ENCODE measurements around the gene METTL26. TPM values are rescaled to one million over a fixed set of nuclear protein-coding genes. Genes with fewer than 3 reads are reported as not detected.
A peak's percentile ranks its signal among the peaks of the same experiment; 100 is the strongest.

The METTL26 gene
- total RNA-seq, 1 donor from 2014 or later: 74.0 TPM

GRCh38 chr16:638034-638543 lies 2.0 kb upstream of the METTL26 start:
- no peak for DNase-seq (ENCODE audit: low read depth in 2 of 2)

DNA sequence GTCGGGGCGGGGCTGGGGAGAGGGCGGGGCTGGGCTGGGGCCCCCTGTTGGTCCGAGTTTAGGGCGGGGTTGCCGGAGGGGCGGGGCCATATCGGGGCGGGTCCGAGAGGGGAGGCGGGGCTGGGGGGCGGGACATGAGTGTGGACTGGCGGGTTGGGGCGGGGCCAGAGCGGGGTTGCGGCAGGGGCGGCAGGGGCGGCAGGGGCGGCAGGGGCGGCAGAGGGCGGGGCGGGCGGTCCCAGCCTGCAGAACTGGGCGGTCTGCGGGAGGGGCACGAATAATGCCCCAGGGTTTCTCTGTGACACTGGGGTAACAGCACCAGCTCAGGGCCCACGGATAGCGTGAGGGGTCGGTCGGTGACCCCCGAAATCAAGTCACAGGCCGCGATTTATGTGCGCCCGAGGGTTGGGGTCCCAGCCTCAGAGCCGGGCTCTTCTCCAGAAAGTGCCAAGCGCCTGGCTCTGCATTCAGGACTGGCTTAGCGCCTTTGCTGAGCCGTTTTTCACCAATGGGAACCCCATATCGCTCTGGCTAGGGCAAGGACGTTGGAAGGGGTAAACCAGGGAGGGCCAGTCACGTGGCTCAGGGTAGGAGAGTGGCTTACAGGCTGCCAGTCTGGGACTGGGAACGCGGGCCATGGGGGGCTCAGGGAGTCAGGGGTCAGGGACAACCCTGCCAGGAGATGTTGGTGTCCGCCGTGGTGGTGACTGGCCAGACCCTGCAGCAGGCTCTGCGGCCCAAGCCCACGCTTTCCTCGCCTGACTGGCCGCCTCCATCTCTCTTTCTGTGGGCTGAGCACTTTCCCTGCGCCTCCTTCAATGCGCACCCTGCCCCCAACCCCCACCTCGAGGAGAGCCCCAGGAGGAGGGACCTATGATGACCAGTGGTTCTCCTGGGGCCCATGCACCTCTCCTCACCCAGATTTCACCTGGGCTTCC lies 1.2 kb upstream of the METTL26 start:
- DNase-seq (ENCODE audit: low read depth in 2 of 2): peak; percentile 89 to 94

DNA sequence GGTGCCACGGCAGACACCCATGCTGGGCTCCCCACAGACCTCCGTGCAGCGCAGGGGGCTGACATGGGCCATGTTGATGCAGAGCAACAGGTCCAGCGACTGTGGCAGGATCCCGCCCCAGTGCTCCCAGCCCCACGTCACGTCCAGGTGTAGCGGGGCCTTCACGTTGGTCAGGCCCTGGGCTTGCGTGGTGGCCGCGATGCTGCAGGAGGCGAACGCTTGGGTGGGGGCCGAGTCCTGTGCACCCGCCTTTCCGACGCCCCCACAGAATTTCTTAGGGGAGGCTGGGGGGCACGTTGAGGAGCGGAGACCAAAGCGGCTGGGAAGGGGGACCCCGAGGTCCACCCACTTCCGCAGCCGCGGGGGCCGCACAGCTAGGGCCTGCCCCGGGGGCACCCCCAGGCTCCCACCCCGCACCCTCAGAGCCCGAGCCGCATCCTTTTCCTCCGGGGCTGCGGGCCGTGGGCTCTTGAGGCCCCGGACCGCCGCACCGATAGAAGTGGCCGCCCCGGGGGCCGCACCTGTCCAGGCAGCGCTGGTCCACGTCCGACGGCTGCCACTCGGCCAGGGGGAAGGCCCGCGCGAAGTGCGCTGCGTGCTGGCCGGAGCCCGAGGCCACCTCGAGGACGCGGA lies 416 bp downstream of the METTL26 start:
- no peak for DNase-seq (ENCODE audit: low read depth in 2 of 2)

DNA sequence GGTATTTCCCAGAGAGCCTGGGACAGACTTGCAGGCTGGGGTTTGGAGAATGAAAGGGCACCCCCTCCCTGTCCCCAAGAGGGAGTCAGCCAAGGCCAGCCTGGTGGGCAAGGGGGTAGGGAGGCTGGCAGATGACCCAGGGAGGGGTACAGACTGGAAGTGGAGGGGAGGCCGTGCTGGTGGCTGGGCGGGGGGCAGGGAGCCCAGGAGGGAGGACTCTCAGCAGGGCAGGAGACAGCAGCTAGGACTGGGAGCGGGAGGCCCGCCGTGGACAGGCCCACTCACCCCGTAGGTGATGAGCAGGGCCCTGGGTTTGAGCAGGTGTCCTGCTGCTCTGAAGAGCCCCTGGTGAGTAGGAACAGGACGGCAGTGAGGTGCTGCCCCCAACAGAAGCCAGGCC lies 1.1 kb downstream of the METTL26 start:
- no peak for DNase-seq (ENCODE audit: low read depth in 2 of 2)

GRCh38 chr16:634051-634670 lies 1.9 kb downstream of the METTL26 start:
- DNase-seq (ENCODE audit: low read depth in 2 of 2): no peak

DNA sequence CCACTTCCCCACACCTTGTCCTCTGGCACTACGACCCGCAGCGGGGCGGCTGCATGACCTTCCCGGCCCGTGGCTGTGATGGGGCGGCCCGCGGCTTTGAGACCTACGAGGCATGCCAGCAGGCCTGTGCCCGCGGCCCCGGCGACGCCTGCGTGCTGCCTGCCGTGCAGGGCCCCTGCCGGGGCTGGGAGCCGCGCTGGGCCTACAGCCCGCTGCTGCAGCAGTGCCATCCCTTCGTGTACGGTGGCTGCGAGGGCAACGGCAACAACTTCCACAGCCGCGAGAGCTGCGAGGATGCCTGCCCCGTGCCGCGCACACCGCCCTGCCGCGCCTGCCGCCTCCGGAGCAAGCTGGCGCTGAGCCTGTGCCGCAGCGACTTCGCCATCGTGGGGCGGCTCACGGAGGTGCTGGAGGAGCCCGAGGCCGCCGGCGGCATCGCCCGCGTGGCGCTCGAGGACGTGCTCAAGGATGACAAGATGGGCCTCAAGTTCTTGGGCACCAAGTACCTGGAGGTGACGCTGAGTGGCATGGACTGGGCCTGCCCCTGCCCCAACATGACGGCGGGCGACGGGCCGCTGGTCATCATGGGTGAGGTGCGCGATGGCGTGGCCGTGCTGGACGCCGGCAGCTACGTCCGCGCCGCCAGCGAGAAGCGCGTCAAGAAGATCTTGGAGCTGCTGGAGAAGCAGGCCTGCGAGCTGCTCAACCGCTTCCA lies 2.6 kb downstream of the METTL26 start:
- no peak for DNase-seq (ENCODE audit: low read depth in 2 of 2)

- no peak for DNase-seq (ENCODE audit: low read depth in 2 of 2)
These were observed 3.4 kb downstream of the METTL26 start for GRCh38 chr16:632486-633335.

DNA sequence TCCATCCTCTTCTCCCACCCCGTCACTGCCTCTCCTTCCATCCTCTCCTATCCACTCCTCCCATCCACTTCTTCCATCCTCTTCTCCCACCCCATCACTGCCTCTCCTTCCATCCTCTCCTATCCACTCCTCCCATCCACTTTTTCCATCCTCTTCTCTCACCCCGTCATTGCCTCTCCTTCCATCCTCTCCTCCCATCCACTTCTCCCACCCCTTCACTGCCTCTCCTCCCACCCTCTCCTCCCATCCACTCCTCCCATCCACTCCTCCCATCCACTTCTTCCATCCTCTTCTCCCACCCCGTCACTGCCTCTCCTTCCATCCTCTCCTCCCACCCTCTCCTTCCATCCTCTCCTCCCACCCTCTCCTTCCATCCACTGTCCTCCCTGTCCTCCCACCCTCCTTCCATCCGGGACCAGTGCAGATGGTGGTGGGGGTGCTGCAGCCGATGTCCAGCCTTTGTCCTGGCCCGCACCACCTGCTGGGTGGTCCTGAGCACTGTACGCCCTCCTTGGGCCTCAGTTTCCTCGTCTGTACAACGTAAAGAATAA lies 4.2 kb downstream of the METTL26 start:
- DNase-seq (ENCODE audit: low read depth in 2 of 2): no peak

DNA sequence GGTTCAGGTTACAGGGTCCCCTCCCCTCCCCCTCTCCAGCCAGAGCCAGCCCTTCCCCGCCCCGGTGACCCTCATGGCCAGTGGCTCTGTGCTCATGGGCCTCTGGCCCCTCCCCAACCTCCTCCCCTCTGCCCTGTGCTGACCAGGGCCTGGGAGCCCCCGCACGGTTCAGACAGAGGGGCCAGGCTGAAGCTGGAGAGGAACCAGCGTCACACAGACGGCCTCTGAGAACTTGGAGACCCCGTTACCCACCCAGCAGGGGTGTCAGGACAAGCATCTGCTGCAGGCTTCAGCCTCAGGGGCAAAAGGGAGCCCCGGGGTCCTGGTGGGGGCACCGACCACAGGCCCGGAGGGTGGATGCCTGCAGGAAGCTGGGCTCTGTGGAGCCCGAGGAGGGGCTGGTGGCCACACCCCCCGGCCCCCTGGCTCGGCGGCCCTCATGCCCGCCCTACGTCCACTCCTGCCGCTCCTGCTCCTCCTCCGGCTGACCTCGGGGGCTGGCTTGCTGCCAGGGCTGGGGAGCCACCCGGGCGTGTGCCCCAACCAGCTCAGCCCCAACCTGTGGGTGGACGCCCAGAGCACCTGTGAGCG lies 5.2 kb downstream of the METTL26 start, which contains the start of gene WFIKKN1:
Gene WFIKKN1, plus strand, starts transcription at position 171 of the 591 bp plus-strand sequence. Its CDS starts 269 bp downstream, at position 440.
- no peak for DNase-seq (ENCODE audit: low read depth in 2 of 2)

DNA sequence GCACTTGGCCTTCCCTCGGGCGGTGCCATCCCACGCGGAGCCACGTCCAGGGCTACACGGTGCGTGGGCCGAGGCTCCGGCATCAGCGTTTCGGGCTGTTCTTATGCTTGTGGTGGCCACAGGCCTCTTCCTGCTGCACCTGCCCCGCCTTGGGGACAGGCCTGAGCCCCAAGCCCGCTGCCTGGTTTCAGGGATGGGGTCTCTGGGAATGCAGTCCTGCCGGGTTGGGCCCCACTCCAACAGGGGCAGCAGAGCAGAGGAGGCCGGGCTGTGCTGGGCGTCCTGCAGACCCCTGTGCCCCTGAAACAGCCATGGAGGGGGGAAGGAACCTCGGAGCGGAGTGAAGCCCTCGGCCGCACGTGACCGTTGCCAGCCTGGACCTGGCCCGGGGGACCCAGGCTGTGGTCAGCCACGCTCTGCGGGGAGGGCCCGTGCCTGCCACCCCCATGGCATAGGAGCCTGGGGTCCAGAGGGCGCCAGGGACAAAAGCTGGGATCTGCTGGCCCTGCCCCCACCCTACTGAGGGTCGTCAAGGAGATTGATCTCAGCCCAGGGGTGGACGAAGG lies 5.8 kb downstream of the METTL26 start:
- DNase-seq (ENCODE audit: low read depth in 2 of 2): no peak

DNA sequence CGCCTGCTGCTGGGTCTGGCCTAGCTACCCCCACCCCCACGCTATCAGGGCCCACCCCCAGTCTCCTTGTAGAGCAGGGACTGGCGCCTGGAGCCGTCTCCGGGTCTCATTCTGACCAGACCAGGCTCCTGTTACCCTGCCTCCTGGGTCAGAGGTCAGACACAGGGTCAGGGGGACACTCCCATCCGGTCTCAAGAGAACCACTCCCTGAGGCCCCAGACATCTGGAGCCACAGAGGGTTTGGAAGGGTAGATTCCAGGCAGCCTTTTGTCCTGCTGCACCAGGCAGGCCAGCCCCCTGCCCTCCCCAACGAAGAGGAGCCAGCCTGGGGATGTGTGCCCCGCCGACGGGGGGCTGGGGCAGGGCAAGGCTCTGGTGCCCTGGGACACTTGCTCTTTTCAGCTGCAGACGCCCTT lies 6.3 kb downstream of the METTL26 start:
- no peak for DNase-seq (ENCODE audit: low read depth in 2 of 2)

DNA sequence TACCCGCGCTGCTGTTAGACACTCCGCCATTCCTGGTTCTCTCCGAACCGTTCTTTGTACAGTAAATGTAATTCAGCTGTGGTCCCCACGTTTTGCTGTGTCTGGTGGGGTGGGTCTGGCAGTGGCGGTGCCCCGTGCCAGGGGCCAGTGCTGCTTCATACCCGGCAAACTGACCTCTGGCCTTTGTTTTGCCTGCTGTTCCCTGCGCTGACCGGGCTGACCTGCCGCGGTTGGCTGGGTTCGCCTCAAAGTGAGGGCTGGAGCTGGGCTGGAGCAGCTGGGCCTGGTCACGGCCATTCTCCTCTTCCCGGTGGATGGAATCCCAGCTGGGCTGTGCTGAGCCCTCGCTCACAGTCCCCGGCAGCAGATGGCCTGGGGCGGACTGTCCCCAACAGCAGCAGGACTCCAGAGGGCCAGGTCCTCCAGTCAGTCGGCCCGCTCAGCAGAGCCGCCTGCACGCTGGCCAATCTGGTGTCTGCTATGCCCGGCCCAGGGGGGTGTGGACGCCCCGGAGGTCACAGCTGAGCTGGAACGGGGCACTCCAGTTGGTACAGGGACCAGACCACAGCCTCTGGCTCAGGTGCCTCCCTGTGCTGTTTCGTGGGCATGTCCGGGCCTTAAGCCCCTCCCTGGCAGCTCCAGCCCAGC lies 6.8 kb downstream of the METTL26 start:
- no peak for DNase-seq (ENCODE audit: low read depth in 2 of 2)

DNA sequence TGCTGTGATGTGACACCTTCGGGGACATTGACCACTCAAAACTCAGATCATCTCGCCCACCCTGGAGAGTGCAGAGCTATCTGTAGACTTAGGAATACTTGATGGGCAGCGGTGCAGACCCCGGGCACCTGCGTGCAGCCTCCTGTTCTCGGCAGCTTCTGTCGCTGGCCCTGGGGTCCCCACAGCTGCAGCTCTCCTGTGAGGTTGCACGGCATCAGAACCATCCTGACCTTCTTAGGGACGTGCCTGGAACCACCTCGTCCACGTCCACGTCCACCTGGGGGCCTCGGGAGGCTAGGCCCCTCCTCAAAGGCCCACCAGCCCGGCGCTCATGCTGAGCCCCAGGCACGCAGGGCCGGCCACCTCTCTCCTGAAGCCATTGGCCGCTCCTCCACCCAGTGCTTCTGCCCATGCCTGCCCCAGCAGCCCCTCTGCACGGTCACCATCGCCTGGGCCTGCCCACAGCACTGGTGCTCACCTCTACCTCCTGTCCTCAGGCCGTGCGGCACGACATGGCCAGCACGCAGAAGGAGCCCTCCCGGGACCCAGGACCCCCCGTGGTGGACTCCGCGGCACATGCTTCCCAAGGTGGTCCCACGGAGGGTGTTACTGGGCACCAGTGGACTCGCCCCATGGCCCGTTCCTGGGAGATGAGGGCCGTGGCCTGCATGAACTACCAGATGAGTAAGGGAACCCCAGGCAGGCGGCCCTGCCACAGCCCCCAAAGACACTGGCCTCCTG lies 7.6 kb downstream of the METTL26 start:
- no peak for DNase-seq (ENCODE audit: low read depth in 2 of 2)

- no peak for DNase-seq (ENCODE audit: low read depth in 2 of 2)
These were observed 8.5 kb downstream of the METTL26 start for GRCh38 chr16:627454-628239.

DNA sequence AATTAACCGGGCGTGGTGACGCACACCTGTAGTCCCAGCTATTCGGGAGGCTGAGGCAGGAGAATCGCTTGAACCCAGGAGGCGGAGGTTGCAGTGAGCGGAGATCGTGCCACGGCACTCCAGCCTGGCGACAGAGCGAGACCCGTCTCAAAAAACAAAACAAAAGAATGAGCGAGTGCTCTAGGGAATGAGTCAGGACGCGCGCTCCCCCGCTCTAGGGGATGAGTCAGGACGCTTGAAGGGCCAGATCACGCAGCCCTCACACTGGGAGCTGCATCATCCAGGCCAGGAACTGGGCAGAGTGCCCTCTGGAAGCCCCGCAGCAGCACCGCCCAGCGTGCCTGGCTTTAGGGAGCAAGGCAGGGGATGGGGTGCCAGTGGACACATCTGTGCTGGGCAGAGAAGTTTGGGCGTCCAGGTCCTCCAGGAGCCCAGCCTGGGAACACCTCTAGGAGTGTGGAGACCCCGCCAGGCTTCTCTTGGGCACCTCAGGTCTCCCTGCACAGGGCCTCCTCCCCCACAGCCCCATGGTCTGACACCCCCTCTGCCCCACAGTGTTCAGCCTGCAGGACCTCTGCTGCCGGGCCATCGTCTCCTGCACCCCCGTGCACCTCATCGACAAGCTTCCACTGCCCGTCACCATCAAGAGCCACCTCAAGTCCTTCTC lies 9.2 kb downstream of the METTL26 start:
- DNase-seq (ENCODE audit: low read depth in 2 of 2): peak; percentile 57 to 95

- DNase-seq (ENCODE audit: low read depth in 2 of 2): no peak
These were observed 9.9 kb downstream of the METTL26 start for GRCh38 chr16:625977-626765.

Measured in lung microvascular endothelial cell (primary cell).